HepG2 (cell line): ENCODE data around the gene LLGL2. TPM values are rescaled to one million over a fixed set of nuclear protein-coding genes. Genes with fewer than 3 reads are reported as not detected.

Source experiments
- FOXK2 ChIP-seq: fragments of 450-650 bp; IDR thresholded peaks from 2 replicates; pipeline ENCODE4 v1.6.1; 2016
- HDAC2 ChIP-seq: sonication (generic); formaldehyde crosslinking; IDR thresholded peaks from 2 replicates; pipeline ENCODE4 v1.4.0; 2020; ENCODE audit warnings: missing genetic modification reagents
- HNRNPH1 ChIP-seq: fragments of 200-400 bp; formaldehyde crosslinking; optimal IDR thresholded peaks from 2 replicates; pipeline ENCODE3; 2017; ENCODE audit warnings: mild to moderate bottlenecking, low read depth, low read length
- KAT7 ChIP-seq: IDR thresholded peaks from 2 replicates; pipeline ENCODE4 v1.6.1; 2018; ENCODE audit warnings: borderline replicate concordance, missing compliant biosample characterization
- KAT8 ChIP-seq: IDR thresholded peaks from 2 replicates; pipeline ENCODE4 v1.6.1; 2016; ENCODE audit warnings: missing genetic modification reagents, missing compliant biosample characterization
- KLF12 ChIP-seq: sonication (generic); formaldehyde crosslinking; IDR thresholded peaks from 2 replicates; pipeline ENCODE4 v1.4.0; 2020; ENCODE audit warnings: missing genetic modification reagents, borderline replicate concordance
- KLF16 ChIP-seq, 2 experiments: sonication (generic) in 1 of 2; formaldehyde crosslinking in 1 of 2; IDR thresholded peaks; 2 replicates each; pipeline versions ENCODE4 v1.6.1 to v1.8.0; 2016 to 2023; ENCODE audit warnings: missing genetic modification reagents in 2 of 2, missing compliant biosample characterization in 1 of 2
- MIER2 ChIP-seq: IDR thresholded peaks from 2 replicates; pipeline ENCODE4 v1.6.1; 2016; ENCODE audit warnings: missing biosample characterization, missing genetic modification reagents
- NBN ChIP-seq: fragments of 450-650 bp; conservative IDR thresholded peaks from 2 replicates; pipeline ENCODE4 v1.6.1; 2017
- PHF20 ChIP-seq: sonication (generic); formaldehyde crosslinking; IDR thresholded peaks from 2 replicates; pipeline ENCODE4 v1.5.0; 2020; ENCODE audit warnings: mild to moderate bottlenecking, missing genetic modification reagents
- PRDM4 ChIP-seq: sonication (generic); formaldehyde crosslinking; IDR thresholded peaks from 2 replicates; pipeline ENCODE4 v1.9.0; 2021; ENCODE audit warnings: missing genetic modification reagents, borderline replicate concordance
- SP1 ChIP-seq, 2 experiments: fragments of 450-650 bp in 1 of 2; sonication (generic) in 1 of 2; formaldehyde crosslinking in 1 of 2; IDR thresholded peaks; 2 replicates each; pipeline versions ENCODE4 v1.4.0 to v1.6.1; 2016 to 2020; ENCODE audit warnings: missing genetic modification reagents in 1 of 2
- SP4 ChIP-seq: sonication (generic); formaldehyde crosslinking; IDR thresholded peaks from 2 replicates; pipeline ENCODE4 v1.8.1; 2023; ENCODE audit warnings: mild to moderate bottlenecking, missing genetic modification reagents
- SP5 ChIP-seq: IDR thresholded peaks from 2 replicates; pipeline ENCODE4 v1.6.1; 2016; ENCODE audit warnings: low read depth, borderline replicate concordance
- ZIK1 ChIP-seq: sonication (generic); formaldehyde crosslinking; IDR thresholded peaks from 2 replicates; pipeline ENCODE4 v1.5.0; 2020; ENCODE audit warnings: mild to moderate bottlenecking, low read depth, missing genetic modification reagents, borderline replicate concordance
- ZKSCAN5 ChIP-seq: sonication (generic); formaldehyde crosslinking; IDR thresholded peaks from 2 replicates; pipeline ENCODE4 v1.5.1; 2020; ENCODE audit warnings: mild to moderate bottlenecking, missing genetic modification reagents
- ZNF256 ChIP-seq: sonication (generic); formaldehyde crosslinking; conservative IDR thresholded peaks from 2 replicates; pipeline ENCODE4 v1.4.0; 2020; ENCODE audit warnings: missing genetic modification reagents
- ZNF543 ChIP-seq: sonication (generic); formaldehyde crosslinking; IDR thresholded peaks from 2 replicates; pipeline ENCODE4 v1.4.0; 2020; ENCODE audit warnings: mild to moderate bottlenecking, missing genetic modification reagents
- ZNF556 ChIP-seq: sonication (generic); formaldehyde crosslinking; IDR thresholded peaks from 2 replicates; pipeline ENCODE4 v1.4.0; 2020; ENCODE audit warnings: mild to moderate bottlenecking, missing genetic modification reagents, borderline replicate concordance
- ZNF790 ChIP-seq: sonication (generic); formaldehyde crosslinking; IDR thresholded peaks from 2 replicates; pipeline ENCODE4 v1.8.0; 2022; ENCODE audit warnings: missing genetic modification reagents, mild to moderate bottlenecking, borderline replicate concordance
- polyA plus RNA-seq, 8 experiments: library from polyadenylated mRNA; depleted of rRNA in 3 of 8; stranded (reverse) in 7 of 8; unstranded in 1 of 8; fragments of >200 nt; fragmentation: Illumina TruSeq in 4 of 8; extraction: Trizol in 4 of 8; gene quantifications; 2 replicates each; pipeline versions ENCODE4 v1.2.1 to v1.2.3, GENCODE V29; 2011 to 2016; ENCODE audit warnings: low read depth in 4 of 8, missing spikeins in 1 of 8, mixed read lengths in 1 of 8; ENCODE audit not compliant: insufficient read depth in 1 of 8
- total RNA-seq, 5 experiments: library from RNA; depleted of rRNA; stranded (reverse); fragments of >200 nt; fragmentation: Illumina TruSeq; extraction: Trizol; gene quantifications; 2 replicates each; pipeline ENCODE4 v1.2.3, GENCODE V29; 2016; ENCODE audit warnings: low read depth in 1 of 5
- TF ChIP-seq, protein P1 (sequence below): sonication (generic); formaldehyde crosslinking; conservative IDR thresholded peaks from 2 replicates; pipeline ENCODE4 v1.8.0; 2022; ENCODE audit warnings: mild to moderate bottlenecking, moderate library complexity, missing genetic modification reagents
- TF ChIP-seq, protein P2 (sequence below): IDR thresholded peaks from 2 replicates; pipeline ENCODE4 v1.6.1; 2012; ENCODE audit warnings: low read length, improper control_type of control experiment

LLGL2 gene
- total and polyA plus RNA-seq, 2 of the 13 experiments (the other 11 are each of a cell fraction or from before 2014, with no cell fraction given) = 83.0 to 86.7 TPM

- TF ChIP-seq, protein P1, sequence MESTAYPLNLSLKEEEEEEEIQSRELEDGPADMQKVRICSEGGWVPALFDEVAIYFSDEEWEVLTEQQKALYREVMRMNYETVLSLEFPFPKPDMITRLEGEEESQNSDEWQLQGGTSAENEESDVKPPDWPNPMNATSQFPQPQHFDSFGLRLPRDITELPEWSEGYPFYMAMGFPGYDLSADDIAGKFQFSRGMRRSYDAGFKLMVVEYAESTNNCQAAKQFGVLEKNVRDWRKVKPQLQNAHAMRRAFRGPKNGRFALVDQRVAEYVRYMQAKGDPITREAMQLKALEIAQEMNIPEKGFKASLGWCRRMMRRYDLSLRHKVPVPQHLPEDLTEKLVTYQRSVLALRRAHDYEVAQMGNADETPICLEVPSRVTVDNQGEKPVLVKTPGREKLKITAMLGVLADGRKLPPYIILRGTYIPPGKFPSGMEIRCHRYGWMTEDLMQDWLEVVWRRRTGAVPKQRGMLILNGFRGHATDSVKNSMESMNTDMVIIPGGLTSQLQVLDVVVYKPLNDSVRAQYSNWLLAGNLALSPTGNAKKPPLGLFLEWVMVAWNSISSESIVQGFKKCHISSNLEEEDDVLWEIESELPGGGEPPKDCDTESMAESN (CRISPR knock-in tag) = peak; percentile 96
- TF ChIP-seq KAT7 (CRISPR knock-in tag) = peak; percentile 44; the same call in 1 of the 2 replicates
- TF ChIP-seq ZNF790 (CRISPR knock-in tag) = peak; percentile 99; the same call in 1 of the 2 replicates
- no peak for TF ChIP-seq KLF12 (CRISPR knock-in tag)
- TF ChIP-seq FOXK2 = no peak
- TF ChIP-seq SP4 = peak; percentile 97
- TF ChIP-seq ZNF543 (CRISPR knock-in tag) = peak; percentile 97
- TF ChIP-seq SP5 (CRISPR knock-in tag) = peak; percentile 98
- peak; percentile 67 for TF ChIP-seq PHF20 (CRISPR knock-in tag)
- TF ChIP-seq NBN = no peak
- peak; percentile 98 for TF ChIP-seq ZNF556 (CRISPR knock-in tag)
- TF ChIP-seq, protein P2, sequence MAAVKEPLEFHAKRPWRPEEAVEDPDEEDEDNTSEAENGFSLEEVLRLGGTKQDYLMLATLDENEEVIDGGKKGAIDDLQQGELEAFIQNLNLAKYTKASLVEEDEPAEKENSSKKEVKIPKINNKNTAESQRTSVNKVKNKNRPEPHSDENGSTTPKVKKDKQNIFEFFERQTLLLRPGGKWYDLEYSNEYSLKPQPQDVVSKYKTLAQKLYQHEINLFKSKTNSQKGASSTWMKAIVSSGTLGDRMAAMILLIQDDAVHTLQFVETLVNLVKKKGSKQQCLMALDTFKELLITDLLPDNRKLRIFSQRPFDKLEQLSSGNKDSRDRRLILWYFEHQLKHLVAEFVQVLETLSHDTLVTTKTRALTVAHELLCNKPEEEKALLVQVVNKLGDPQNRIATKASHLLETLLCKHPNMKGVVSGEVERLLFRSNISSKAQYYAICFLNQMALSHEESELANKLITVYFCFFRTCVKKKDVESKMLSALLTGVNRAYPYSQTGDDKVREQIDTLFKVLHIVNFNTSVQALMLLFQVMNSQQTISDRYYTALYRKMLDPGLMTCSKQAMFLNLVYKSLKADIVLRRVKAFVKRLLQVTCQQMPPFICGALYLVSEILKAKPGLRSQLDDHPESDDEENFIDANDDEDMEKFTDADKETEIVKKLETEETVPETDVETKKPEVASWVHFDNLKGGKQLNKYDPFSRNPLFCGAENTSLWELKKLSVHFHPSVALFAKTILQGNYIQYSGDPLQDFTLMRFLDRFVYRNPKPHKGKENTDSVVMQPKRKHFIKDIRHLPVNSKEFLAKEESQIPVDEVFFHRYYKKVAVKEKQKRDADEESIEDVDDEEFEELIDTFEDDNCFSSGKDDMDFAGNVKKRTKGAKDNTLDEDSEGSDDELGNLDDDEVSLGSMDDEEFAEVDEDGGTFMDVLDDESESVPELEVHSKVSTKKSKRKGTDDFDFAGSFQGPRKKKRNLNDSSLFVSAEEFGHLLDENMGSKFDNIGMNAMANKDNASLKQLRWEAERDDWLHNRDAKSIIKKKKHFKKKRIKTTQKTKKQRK = no peak
- TF ChIP-seq MIER2 (CRISPR knock-in tag) = peak; percentile 99
- peak; percentile 80 for TF ChIP-seq KAT8 (CRISPR knock-in tag)
- peak; percentile 89 for TF ChIP-seq HDAC2 (CRISPR knock-in tag)
- TF ChIP-seq HNRNPH1 = no peak
- no peak; the same call in 1 of the 2 replicates for TF ChIP-seq ZKSCAN5 (CRISPR knock-in tag)
- no peak; the same call in 1 of the 2 replicates for TF ChIP-seq ZNF256 (CRISPR knock-in tag)
- peak; percentile 98 for TF ChIP-seq ZIK1 (CRISPR knock-in tag)
- TF ChIP-seq PRDM4 = no peak
- peak; percentile 60 to 96; a peak in 2 of 4 replicates for TF ChIP-seq KLF16 (CRISPR knock-in tag; IDR thresholded peaks at IDR 0.05)
- no peak for TF ChIP-seq SP1 (IDR thresholded peaks at IDR 0.05)
- TF ChIP-seq SP1 (CRISPR knock-in tag; IDR thresholded peaks at IDR 0.05) = peak; percentile 83
Measured at GRCh38 chr17:75515496-75516254, 9.8 kb upstream of the LLGL2 start, which contains the start of gene CASKIN2 (continued).
